HG02973 (cell line): ENCODE data around the gene VOPP1.
"Not testable (repeated sequence)": the region's sequence is repeated elsewhere in the genome, so short reads cannot be mapped to it uniquely, and the experiment has no call there.

Experiments
- ATAC-seq: cut with Tn5 transposase; IDR thresholded peaks from one replicate; pipeline ENCODE4 v1.9.1; 2021; ENCODE audit warnings: moderate library complexity; ENCODE audit not compliant: unreplicated experiment

The VOPP1 gene

DNA sequence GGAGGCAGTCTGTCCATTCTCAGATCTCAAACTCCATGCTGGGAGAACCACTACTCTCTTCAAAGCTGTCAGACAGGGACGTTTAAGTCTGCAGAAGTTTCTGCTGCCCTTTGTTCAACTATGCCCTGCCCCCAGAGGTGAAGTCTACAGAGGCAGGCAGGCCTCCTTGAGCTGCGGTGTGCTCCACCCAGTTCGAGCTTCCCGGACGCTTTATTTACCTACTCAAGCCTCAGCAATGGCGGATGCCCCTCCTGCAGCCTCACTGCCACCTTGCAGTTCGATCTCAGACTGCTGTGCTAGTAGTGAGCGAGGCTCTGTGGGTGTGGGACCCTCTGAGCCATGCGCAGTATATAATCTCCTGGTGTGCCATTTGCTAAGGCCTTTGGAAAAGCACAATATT, 10.4 kb upstream of the VOPP1 start:
- not testable (repeated sequence) for ATAC-seq

DNA sequence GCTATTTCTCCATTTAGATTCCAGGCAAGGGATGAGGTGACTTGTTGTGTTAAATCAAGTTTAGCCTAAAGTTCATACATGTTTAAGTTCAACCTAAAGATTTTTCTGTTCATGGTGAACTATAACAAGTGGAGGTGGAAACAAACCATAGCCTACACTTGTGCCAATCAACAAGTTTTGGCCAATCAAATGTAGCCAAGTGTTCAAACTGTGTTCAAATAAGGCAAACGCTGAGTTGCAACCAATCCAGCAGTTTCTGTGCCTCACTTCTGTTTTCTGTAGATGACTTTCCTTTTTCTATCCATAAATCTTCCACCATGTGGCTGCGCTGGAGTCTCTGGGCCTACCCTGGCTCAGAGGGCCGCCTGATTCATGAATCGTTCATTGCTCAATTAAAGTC, 4.5 kb upstream of the VOPP1 start:
- ATAC-seq, result no peak

DNA sequence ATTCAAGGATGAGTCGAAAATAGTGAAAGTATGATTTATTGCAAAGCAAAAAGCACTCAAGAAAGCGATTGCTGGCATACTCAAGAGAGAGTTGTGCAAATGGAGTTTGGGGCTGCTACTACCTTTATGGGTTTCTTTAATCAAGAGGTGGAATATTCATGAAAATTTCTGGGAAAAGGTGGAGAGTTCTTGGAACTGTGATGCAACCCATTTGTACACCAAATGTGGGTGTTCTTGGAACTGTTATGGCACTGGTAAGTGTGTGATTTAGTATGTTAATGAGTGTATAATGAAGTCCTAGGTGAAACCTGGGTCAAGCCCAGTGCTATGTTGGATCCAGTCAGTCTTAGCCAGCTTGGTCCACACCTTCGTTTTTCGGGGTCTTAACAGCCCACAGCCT, 3.4 kb upstream of the VOPP1 start:
- no peak for ATAC-seq

DNA sequence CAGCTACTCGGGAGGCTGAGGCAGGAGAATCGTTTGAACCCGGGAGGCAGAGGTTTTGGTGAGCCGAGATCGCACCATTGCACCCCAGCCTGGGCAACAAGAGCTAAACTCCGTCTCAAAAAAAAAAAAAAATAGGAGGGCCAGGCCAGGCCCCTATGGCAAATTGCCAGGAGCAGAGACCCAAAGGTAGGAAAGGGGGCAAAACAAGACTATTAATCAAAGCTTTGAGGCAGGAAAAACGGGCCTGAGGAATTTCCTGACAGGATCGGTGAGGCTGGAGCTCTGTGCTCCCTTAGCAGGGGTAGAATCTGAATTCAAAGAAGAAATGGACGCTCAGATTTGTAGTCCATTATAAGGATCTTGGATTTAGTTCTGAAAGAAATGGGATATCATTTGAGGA, 2.8 kb upstream of the VOPP1 start:
- ATAC-seq, result no peak

DNA sequence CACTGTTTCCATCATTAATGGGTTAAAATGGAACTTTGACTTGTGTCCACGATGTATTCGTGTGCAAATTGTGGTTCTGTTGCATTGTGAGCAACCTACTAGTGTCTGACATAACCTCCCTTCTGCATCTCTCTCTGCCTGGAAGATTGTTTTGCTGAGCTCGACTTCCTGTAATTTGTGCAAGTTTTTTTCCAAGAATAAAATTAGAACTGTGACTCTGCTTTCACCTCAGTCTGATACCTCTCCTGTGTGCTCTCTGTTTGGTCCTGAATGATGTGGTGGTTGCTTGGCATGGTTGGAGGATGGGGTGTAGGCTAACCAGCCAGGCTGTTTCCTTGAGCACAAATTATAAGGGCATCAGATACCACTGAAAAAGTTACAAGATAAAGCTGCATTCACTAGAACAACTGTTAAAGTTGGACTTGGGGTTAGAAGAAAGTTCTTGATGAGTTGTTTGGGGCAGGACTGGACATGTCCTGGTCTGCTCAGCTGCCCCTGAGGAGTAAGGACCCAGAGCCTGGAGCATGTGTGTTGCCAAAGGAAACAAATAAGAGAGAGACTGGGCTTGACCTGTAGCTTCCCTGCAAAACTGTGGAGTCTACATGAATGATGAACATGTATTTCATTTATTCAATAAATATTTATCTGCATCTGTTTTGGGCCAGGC, 1.9 kb upstream of the VOPP1 start:
- ATAC-seq, result no peak

DNA sequence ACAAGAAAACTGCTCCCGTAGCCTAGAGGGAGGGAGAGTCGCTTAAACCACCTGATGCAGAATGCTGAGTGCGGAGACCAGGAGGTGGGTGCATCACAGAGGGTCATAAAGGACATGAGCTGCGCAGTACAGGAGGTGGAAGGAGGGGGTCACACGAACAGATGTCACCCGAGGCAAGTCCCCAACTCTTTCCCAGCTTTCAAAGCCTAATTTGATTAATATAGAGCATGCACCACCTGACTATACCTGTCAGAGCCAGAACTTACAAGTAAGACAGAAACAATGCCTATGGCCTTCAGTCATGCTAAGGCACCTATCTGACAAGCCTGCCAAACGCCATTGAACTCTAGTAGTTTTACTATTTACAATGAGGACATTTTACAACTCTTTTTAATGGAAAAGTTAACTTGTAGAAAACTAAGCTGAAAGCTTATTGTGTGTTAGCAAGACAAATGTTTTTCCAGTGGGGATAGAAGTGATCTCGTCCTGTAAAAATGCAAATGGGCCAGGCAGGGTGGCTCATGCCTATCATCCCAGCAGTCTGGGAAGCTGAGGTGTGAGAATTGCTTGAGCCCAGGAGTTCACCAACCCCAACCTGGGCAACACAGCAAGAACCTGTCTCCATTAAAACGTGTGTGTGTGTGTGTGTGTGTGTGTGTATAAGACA, 1.1 kb upstream of the VOPP1 start:
- no peak for ATAC-seq

DNA sequence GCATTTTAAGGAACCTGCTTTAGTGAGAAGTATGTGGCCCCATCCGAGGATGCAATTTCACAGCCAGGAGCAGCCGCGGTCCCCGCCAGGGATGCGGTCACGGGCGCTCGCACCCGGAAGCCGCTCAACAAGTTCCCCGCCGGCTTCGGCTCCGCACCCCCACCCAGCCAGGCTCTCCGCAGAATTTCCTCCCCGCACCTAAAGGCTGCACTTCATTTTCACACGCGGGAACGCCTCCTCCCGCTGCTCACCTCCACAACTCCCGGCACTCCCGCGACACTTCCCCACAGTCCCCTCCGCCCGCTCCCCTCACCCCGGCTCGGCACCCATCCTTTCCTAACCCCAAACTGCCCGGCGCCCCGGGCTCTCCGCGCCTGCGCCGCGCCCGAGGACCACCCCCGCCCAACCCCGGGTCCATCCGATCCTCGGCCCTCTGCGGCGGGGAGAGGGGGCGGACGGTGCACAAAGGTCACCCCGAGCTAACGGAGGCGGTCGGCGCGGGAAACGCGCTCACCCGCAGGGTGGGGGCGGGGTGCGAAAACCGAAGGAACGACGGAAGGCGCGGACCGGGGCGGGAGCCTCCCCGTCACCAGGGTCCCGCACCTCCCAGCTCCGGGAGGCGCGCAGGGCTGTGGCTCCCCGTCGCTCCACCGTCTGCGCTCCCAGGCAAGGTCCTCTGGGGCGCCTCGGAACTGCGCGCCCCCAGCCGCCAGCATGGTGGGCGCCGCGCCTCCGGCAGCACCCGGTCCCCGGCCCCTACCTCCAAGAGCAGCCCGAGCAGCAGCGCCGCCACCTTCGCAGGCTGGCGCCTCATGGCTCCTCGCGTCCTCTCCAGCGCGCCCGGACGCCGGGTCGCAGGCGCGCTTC, 558 bp downstream of the VOPP1 start:
- peak; percentile 13 for ATAC-seq

DNA sequence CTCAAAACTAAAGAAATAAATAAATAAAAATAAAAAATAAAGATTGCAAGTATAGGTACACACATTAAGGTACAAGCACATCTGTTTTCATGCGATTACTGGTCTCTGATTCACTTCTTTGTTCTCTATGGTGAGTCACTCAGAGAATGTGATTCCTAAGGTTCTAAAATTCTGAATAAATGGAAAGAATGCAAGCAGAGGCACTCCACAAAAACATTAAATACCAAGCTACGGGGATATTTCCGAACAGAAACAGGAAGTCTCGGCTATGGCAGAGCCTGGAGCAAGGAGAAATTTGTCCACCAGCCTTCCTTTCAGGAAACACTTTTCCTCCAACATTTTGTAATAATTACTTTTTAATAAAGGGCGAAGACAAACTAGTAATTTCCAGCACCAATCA, 1.4 kb downstream of the VOPP1 start:
- no peak for ATAC-seq

DNA sequence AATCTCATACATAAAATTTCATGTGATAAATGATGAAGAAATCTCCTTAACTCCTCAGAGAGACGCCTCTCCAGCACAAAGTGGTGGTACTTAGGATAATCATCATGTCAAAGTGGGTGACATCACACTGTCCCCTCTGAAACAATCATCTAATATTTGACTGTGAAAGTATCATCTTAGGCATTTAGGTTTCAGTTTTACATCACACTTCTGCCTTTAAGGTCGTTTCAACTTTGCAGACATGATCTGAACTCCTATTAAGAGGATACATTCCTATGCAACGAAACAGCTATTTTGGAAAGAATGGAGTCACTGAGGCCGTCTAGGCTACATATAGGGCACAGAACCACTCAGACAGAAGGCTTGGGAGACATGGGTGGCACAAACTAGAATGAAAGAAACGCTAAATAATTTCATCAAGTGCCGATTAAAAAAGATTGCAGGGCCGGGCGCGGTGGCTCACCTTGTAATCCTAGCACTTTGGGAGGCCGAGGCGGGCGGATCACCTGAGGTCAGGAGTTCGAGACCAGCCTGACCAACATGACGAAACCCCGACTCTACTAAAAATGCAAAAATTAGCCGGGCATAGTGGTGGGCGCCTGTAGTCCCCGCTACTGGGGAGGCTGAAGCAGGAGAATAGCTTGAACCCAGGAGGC, 2.0 kb downstream of the VOPP1 start:
- peak; percentile 33 for ATAC-seq

DNA sequence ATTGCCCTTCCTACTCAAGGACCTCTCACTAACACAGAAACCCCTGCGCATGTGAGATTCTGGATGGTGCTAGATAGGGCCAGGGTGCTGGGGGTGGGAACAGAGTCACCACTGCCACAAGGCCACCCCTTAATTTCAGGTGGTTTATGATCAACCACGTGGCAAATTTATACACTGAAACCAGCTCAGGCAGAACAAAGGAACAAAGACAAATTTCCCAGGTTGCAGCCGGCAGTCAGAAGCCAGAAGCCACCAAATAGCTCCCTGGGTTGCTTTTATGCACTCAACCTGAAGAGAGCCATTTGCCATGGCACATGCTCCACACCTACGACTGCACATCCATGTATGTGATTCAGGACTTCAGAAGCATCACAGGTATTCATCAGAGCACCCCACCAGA, 2.5 kb downstream of the VOPP1 start:
- peak; percentile 5 for ATAC-seq

DNA sequence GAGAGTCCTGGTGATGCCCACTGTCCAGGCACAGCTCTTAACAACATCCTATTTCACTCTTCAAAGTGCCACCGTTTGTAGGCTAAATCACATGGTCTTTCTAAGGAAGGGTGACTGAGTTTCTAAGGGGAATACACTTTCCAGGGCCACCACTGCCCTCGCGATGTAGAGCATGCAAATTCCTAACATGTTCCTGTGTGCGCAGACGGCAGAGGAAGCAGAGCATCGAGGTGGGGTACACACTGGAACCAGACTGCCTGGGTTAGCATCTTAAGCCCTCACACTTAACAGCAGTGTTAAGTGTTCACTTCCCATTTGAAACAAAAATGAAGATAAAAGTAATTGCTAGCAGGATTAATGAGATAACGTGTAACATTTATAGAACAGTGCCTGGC, 3.0 kb downstream of the VOPP1 start:
- no peak for ATAC-seq

DNA sequence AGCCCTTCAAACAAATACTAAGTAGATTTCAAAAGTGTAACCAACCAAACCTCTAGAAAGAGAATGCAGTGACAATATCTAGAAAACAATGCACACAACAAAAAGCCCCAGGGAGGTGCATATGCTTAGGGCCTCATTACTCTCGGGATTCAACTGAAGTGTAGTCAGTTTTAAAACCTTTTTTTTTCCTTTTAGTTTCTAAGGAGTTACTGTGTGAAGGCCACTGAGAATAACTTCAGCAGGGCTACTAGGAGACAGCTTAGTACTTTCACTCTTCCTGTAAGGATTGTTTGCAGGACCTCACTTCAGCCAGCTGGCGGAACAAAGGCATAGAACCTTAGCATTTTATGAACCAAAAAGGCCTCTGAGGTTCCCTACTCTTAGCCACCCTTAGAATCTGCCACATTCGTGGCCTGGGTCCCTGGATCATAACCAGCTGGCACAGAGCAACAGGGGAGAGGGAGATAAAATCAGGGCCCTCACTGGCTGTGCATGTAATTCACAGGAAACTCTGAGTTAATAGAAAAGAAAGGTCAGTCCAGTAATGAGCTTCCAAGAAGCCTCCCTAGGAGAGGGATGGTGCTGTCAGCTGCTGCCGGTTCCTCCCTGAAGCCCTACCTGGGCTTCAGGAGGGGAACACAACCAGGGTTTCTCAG, 3.6 kb downstream of the VOPP1 start:
- no peak for ATAC-seq

DNA sequence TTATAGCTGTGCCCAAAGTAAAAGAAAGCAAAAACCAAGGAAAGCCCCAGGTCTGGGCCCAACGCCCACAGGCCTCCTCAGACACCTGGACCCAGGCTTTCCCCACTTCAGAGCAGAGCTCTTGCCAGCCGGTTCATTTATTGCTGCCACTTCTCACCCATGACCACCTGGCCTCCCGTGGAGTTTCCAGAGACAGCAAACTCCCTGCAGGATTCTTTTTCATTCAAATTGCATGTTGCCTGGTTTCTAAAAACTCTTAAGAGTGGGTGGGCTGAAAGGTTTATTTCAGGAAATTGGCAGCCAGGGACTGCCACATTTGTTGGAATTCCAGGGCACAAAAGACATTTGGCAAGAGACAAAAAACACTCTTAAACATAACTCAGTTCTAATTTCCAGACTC, 4.7 kb downstream of the VOPP1 start:
- ATAC-seq, result no peak

DNA sequence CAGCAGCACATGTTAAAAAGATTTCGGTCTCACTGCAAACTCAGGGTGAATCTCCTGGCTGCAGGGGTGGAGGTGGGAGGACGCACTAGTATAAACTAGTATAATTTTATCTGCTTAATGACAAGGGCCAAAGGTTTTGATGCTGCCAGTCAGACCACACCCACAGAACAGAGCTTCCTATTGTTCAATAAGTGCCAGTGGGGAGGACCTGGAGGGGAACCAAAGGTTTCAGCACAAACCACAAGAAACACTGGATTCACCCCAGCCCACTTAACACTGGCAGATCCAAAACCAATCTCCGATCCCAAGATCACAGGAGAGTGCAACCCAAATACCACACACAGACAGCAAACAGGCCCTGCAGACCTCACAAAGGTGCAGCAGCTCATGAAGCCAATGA, 6.6 kb downstream of the VOPP1 start:
- no peak for ATAC-seq

DNA sequence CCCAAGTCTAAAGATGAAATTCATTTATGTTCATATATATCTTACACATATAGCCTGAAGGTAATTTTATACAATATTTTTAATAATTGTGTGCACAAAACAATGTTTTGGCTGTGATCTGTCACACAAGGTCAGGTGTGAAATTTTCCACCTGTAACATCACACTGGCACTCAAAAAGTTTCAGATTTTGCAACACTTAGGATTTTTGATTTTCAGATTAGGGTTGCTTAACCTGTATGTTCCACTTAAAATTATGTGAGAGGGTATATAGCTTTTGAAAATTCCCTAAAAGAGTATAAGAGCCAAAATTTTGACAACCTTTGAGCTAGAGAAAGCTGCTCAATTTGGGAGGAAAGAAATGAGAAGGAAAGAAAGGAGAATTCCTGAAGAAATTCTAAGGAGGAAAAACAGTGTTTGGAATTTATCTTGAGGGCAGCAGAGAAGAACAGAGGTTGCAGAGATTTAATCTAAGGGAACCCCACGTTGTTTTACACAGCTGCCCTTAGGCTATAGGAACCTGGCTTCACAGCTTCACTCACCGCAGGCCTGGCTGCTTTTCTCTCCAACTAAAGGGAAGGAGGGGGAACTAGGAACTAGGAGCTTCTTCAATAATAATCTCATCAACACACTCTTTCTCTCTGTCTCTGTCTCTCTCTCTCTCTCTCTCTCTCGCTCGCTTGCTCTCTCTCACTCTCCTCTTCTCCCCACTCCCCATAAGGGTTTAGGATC, 8.5 kb downstream of the VOPP1 start:
- ATAC-seq, result no peak

DNA sequence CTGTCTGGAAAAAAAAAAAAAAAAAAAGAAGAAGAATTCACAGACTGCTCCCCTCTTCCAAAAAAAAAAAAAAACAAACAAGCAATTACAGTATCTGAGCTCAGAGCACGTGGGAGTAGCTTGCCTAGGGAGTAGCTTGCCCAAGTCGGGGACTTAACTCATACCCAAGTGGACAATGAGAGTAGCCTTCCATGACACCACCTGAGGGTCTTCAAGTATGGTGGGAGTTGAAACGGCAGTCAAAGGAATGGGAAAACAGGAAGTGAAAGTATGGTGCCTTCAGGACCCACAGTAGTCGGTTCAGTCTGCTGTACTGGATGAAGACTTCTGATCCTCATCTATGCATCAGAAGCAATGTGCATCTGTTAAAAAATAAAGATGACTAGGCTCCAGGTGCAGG, 10.6 kb downstream of the VOPP1 start:
- no peak for ATAC-seq

DNA sequence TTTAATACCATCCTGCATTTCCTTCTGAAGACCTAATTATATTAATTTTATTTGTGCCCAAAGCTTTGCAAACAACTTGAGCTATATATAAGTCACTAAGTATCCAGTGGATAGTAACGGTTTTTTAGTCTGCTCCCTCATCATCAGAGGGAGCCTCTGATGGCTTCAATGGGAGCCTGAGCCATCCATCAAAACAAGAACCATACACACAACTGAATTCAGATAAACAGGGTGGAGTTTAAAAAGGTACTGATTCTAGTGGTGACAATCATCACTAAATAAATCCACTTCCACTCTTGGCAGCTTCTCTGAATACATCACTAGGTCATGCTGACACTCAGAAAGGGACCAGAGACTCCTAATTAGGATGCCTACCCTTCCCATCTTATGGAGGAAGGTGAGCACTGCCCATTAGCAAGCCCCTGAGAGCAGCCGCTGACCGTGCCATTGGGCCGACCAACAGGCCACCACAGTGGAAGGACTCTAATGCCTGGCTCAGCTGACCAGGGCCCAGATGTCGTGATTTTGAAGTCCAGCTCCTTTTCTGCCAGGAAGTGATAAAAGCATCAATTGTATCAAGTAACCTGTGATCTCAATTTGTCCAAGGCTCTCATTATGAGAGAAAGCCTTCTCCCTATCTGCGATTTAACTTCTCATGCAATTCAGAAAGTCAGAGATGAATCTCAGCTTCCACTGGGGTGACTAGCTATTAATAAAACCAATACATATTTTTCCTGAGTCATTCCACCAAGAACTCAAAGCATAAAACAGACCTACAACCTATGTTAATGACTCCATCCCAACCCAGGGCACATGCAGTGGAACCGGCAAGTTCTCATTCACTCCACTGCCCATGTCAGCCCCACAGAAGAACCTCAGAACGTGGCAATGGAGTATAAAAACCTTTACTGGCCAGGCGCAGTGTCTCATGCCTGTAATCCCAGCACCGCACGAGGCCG, 13.1 kb downstream of the VOPP1 start:
- no peak for ATAC-seq

DNA sequence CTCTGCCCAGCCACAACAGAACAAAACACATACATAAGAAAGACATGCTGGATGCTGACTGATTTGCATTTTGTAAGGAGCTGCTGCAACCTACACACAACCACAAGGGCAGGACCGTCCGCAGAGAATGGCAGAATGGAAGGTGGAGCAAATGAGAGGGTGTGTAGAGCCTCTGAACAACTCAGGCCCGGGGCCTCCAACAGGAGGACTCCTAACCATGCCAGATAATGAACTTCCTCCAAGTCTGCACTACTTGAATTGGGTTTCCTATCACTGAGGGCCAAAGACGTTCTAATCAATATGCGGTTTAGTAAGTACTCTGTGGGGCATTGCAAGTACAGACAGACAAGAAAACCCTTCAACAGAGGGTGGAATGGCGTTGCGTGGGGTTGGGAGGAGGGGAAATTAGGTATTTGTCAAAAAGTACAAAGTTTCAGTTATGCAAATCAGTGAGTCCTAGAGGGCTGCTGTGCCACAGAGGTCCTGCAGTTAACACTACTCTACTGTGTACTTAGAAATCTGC, 14.6 kb downstream of the VOPP1 start:
- ATAC-seq, result peak; percentile 83

DNA sequence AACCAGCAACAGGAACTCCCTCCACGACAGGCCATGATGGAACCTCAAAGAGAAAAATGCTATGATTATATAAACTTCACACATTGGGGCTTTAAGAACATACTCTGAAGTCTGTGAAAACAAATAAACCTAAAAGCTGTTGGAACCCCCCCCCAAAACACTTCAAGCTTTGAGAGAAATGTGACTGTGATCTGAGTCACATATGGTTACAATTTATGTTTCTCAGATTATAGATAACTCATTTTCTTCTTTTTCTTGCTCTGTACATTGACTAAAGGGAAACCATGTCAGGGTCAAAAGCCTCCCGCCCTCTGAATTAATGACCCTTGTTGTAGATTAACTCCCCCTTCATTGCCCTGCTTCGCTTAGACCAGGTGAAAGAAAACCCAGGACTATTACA, 15.8 kb downstream of the VOPP1 start:
- ATAC-seq, result no peak
